GM12878 (cell line): ENCODE measurements around the gene BNIP2. TPM values are rescaled to one million over a fixed set of nuclear protein-coding genes. Genes with fewer than 3 reads are reported as not detected.

Experiments used
- ATAC-seq: fragments of 200-7000 bp; cut with Tn5 transposase; 3 replicates; pipeline ENCODE4 v1.9.1; 2020; ENCODE audit warnings: mild to moderate bottlenecking, moderate library complexity
- BruUV-seq: library from RNA; stranded (reverse); fragments of 400-500 nt; replicated peaks from 2 replicates; lab custom pipeline; 2021; lab: Mats Ljungman, UMichigan
- CTCF ChIA-PET: fragments of 300-600 bp; sonication (Branson Sonifier 250); formaldehyde crosslinking; extraction: SDS; loops from one replicate; lab custom pipeline; 2021; ENCODE audit warnings: inconsistent platforms; lab: Yijun Ruan, JAX
- POLR2A ChIA-PET: fragments of 350-600 bp; formaldehyde crosslinking; extraction: SDS; loops from one replicate; lab custom pipeline; 2021; ENCODE audit warnings: inconsistent platforms; lab: Charles Lee
- RAD21 ChIA-PET: fragments of 300-600 bp; sonication (Branson Sonifier 250); formaldehyde crosslinking; loops from one replicate; lab custom pipeline; 2023; ENCODE audit warnings: antibody characterized with exemption; ENCODE audit not compliant: unreplicated experiment; lab: Charles Lee
- SMC1A ChIA-PET: fragments of 300-600 bp; sonication (Branson Sonifier 250); formaldehyde crosslinking; loops from one replicate; lab custom pipeline; 2023; ENCODE audit not compliant: unreplicated experiment, uncharacterized antibody; lab: Charles Lee
- DNase-seq: peaks from one replicate; pipeline ENCODE4 v3.0.0-alpha.2; 2011; ENCODE audit warnings: low read depth, low spot score
- FAIRE-seq: peaks from 3 replicates; lab custom pipeline; 2011; peaks lifted over from hg19 to GRCh38; lab: Jason Lieb, UNC
- H2AFZ ChIP-seq: 2 replicates; pipeline ENCODE4 v1.6.0; 2011; ENCODE audit warnings: low read depth, low read length, control low read depth; ENCODE audit not compliant: control insufficient read depth
- H3K27ac ChIP-seq: 2 replicates; pipeline ENCODE4 v1.5.1; 2011; ENCODE audit warnings: control low read depth; ENCODE audit not compliant: control insufficient read depth, insufficient read depth
- H3K27me3 ChIP-seq, 2 experiments: replicated peaks in 1 of 2; 2 replicates each; pipeline versions ENCODE4 v1.6.0 to v1.6.1; 2011; ENCODE audit warnings: low read length in 1 of 2; ENCODE audit not compliant: control insufficient read depth in 2 of 2, insufficient read depth in 2 of 2
- H3K36me3 ChIP-seq, 2 experiments: 2 replicates each; pipeline ENCODE4 v1.5.1; 2011; ENCODE audit warnings: low read length in 1 of 2; ENCODE audit not compliant: control insufficient read depth in 2 of 2, insufficient read depth in 2 of 2
- H3K4me1 ChIP-seq: 2 replicates; pipeline ENCODE4 v1.6.1; 2011; ENCODE audit warnings: mild to moderate bottlenecking, low read length, moderate library complexity, mixed read lengths; ENCODE audit not compliant: control insufficient read depth, insufficient read depth
- H3K4me2 ChIP-seq: 2 replicates; pipeline ENCODE4 v1.6.0; 2011; ENCODE audit warnings: control low read depth; ENCODE audit not compliant: control insufficient read depth, insufficient read depth
- H3K4me3 ChIP-seq: fragments of 200-600 bp; sonication (generic); 2 replicates; pipeline ENCODE4 v1.5.1; 2016
- H3K79me2 ChIP-seq: 2 replicates; pipeline ENCODE4 v1.6.0; 2011; ENCODE audit warnings: low read length; ENCODE audit not compliant: control insufficient read depth, insufficient read depth
- H3K9ac ChIP-seq: 2 replicates; pipeline ENCODE4 v1.8.0; 2011; ENCODE audit warnings: low read length, control low read depth, mixed read lengths; ENCODE audit not compliant: control insufficient read depth, insufficient read depth
- H3K9me3 ChIP-seq: replicated peaks from 3 replicates; pipeline ENCODE4 v1.5.1; 2011; ENCODE audit warnings: mild to moderate bottlenecking, low read length; ENCODE audit not compliant: control insufficient read depth, insufficient read depth
- H4K20me1 ChIP-seq: 2 replicates; pipeline ENCODE4 v1.6.0; 2011; ENCODE audit not compliant: control insufficient read depth, insufficient read depth
- BCL3 ChIP-seq: IDR thresholded peaks from 2 replicates; pipeline ENCODE4 v1.6.1; 2011; ENCODE audit warnings: borderline replicate concordance, low read depth, mild to moderate bottlenecking, moderate library complexity, low read length; ENCODE audit not compliant: insufficient read depth, poor library complexity, severe bottlenecking
- HSF1 ChIP-seq: fragments of 150-350 bp; IDR thresholded peaks from 2 replicates; pipeline ENCODE4 v1.6.1; 2014; ENCODE audit warnings: mild to moderate bottlenecking, low read depth, low read length
- MTA2 ChIP-seq: fragments of 450-650 bp; IDR thresholded peaks from 2 replicates; pipeline ENCODE4 v1.6.1; 2016; ENCODE audit warnings: low read depth, mild to moderate bottlenecking, moderate library complexity
- TBL1XR1 ChIP-seq: IDR thresholded peaks from 2 replicates; pipeline ENCODE4 v1.6.1; 2012; ENCODE audit warnings: low read depth, low read length, improper control_type of control experiment
- ZBTB11 ChIP-seq: fragments of 450-650 bp; formaldehyde crosslinking; IDR thresholded peaks from 2 replicates; pipeline ENCODE4 v1.5.0; 2022; ENCODE audit warnings: mild to moderate bottlenecking, missing genetic modification characterization
- in situ Hi-C: fragments of 300-500 bp; cut with MboI; formaldehyde crosslinking; loops from 9 replicates; pipeline ENCODE4 v1.14.3; 2018; ENCODE audit warnings: mixed read lengths
- intact Hi-C: fragments of 100-400 bp; cut with micrococcal nuclease; formaldehyde crosslinking; loops from one replicate; pipeline ENCODE4 v1.14.2; 2022; ENCODE audit not compliant: unreplicated experiment
- polyA plus RNA-seq, 11 experiments: library from polyadenylated mRNA; depleted of rRNA in 4 of 11; unstranded in 6 of 11; stranded (reverse) in 5 of 11; fragments of >200 nt; fragmentation: Nextera tagmentation in 4 of 11; fragmentation: Illumina TruSeq in 1 of 11; extraction: Ambion mirVana in 4 of 11; extraction: Trizol in 1 of 11; gene quantifications; 1 replicate in 1 of 11; 2 replicates in 10 of 11; pipeline versions ENCODE4 v1.2.1 to v1.2.3, GENCODE V29; 2011 to 2016; ENCODE audit warnings: inconsistent platforms in 2 of 11, missing spikeins in 2 of 11, low read depth in 1 of 11
- total RNA-seq, 4 experiments: library from RNA; depleted of rRNA in 3 of 4; stranded (reverse); fragments of >200 nt in 3 of 4; fragmentation: Illumina TruSeq in 1 of 4; extraction: Trizol in 1 of 4; gene quantifications; 2 replicates each; pipeline versions ENCODE4 v1.2.1 to v1.2.3, GENCODE V29; 2013 to 2021

The BNIP2 gene
- total and polyA plus RNA-seq, 10 of the 15 experiments (the other 5 are each of a cell fraction or from before 2014, with no cell fraction given) = 29.9 to 122 (median 67.7) TPM

- ChIA-PET CTCF (interaction anchor here (0.6 kb wide), 1 partner anchor 117 kb away, joined by 3 read pairs; no protein-coding TSS in a partner anchor), RAD21 (no interaction called here), SMC1A (no interaction called here), POLR2A (interaction anchor here (0.5 kb wide), 1 partner anchor 1149 kb away, joined by 3 read pairs; no protein-coding TSS in a partner anchor)
- Histone ChIP-seq H3K4me1 (no peaks in the 10 kb centered on the region), H3K27ac (no peak overlapping the region), H2AFZ (no peak overlapping the region), H3K4me3 (no peak overlapping the region), H3K9me3 (no peaks in the 10 kb centered on the region; the same call in 1 of the 3 replicates), H3K4me2 (no peak overlapping the region), H3K79me2 (peaks cover 13% of the 10 kb centered on the region), H4K20me1 (no peaks in the 10 kb centered on the region), H3K9ac (no peak overlapping the region), H3K27me3 (no peaks in the 10 kb centered on the region), H3K36me3 (peaks cover 1 to 34% of the 10 kb centered on the region in 2 experiments)
- BruUV-seq = no TSS peak
- FAIRE-seq = no peak
- no peak for ATAC-seq
- intact Hi-C loops (no loop called here), in situ Hi-C loops (no loop called here)
- DNase-seq = no peak
- no peak for TF ChIP-seq BCL3
- TF ChIP-seq ZBTB11 (CRISPR knock-in tag) = no peak
- no peak for TF ChIP-seq HSF1
- TF ChIP-seq TBL1XR1 = no peak
- no peak for TF ChIP-seq MTA2
Observed at GRCh38 chr15:59649603-59650002, 39.5 kb downstream of the BNIP2 start.
